Spleen (tissue), 7 donors: ENCODE data around the gene AKT3.

Experiments
- POLR2A ChIP-seq, 3 donors: fragments of 450-650 bp; IDR thresholded peaks; one replicate each; pipeline ENCODE4 v1.5.1; 2017; ENCODE audit warnings: antibody characterized with exemption in 3 of 3, mild to moderate bottlenecking in 1 of 3
- POLR2AphosphoS5 ChIP-seq, 3 donors: sonication (generic); formaldehyde crosslinking; IDR thresholded peaks; one replicate each; pipeline ENCODE4 v1.5.1; 2017; ENCODE audit warnings: antibody characterized with exemption in 3 of 3
- TF ChIP-seq, protein P1 (sequence below), 11 experiments: fragments of 200-600 bp in 7 of 11; fragments of 450-650 bp in 4 of 11; sonication (generic) in 4 of 11; IDR thresholded peaks in 8 of 11; conservative IDR thresholded peaks in 3 of 11; 1 replicate in 7 of 11; 2 replicates in 4 of 11; pipeline versions ENCODE4 v1.4.0 to v1.8.0; 2016 to 2021; ENCODE audit warnings: antibody characterized with exemption in 11 of 11, inconsistent platforms in 4 of 11, mild to moderate bottlenecking in 1 of 11
- donor health status: DM: no; HTN: no; CAD: no; lungs with moderate emphysema.
- donor health status: DM: no; HTN: no; CAD: no.
- donor health status: DM: no; HTN: no; CAD: no.

- no peak for TF ChIP-seq POLR2AphosphoS5 (IDR thresholded peaks at IDR 0.05)
- TF ChIP-seq, protein P1, sequence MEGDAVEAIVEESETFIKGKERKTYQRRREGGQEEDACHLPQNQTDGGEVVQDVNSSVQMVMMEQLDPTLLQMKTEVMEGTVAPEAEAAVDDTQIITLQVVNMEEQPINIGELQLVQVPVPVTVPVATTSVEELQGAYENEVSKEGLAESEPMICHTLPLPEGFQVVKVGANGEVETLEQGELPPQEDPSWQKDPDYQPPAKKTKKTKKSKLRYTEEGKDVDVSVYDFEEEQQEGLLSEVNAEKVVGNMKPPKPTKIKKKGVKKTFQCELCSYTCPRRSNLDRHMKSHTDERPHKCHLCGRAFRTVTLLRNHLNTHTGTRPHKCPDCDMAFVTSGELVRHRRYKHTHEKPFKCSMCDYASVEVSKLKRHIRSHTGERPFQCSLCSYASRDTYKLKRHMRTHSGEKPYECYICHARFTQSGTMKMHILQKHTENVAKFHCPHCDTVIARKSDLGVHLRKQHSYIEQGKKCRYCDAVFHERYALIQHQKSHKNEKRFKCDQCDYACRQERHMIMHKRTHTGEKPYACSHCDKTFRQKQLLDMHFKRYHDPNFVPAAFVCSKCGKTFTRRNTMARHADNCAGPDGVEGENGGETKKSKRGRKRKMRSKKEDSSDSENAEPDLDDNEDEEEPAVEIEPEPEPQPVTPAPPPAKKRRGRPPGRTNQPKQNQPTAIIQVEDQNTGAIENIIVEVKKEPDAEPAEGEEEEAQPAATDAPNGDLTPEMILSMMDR (IDR thresholded peaks at IDR 0.05 in 8 of 11, conservative IDR thresholded peaks at IDR 0.05 in 3 of 11) = no peak
- TF ChIP-seq POLR2A (IDR thresholded peaks at IDR 0.05) = no peak
These were observed 267.7 kb downstream of the AKT3 start for GRCh38 chr1:243582326-243582725.
